Keratinocyte (primary cell): ENCODE data around the gene HRH3. TPM values are rescaled to one million over a fixed set of nuclear protein-coding genes. Genes with fewer than 3 reads are reported as not detected.

Source experiments
- DNase-seq: peaks from one replicate; pipeline ENCODE4 v3.0.0-alpha.2; 2011; ENCODE audit warnings: low read depth, missing footprints, low spot score
- FAIRE-seq: peaks from 2 replicates; lab custom pipeline; 2011; peaks lifted over from hg19 to GRCh38; lab: Jason Lieb, UNC
- H2AFZ ChIP-seq: 2 replicates; pipeline ENCODE4 v1.6.0; 2012; ENCODE audit warnings: low read length, control low read depth, inconsistent platforms; ENCODE audit not compliant: control insufficient read depth
- H3K27ac ChIP-seq: 2 replicates; pipeline ENCODE4 v1.5.1; 2011; ENCODE audit warnings: low read length; ENCODE audit not compliant: control insufficient read depth, insufficient read depth
- H3K27me3 ChIP-seq: 3 replicates; pipeline ENCODE4 v1.6.0; 2011; ENCODE audit warnings: low read length; ENCODE audit not compliant: control insufficient read depth, insufficient read depth; ENCODE audit errors: extremely low read depth
- H3K36me3 ChIP-seq, 2 experiments: 2 replicates in 1 of 2; 3 replicates in 1 of 2; pipeline ENCODE4 v1.5.1; 2011; ENCODE audit warnings: low read length in 2 of 2, mild to moderate bottlenecking in 1 of 2; ENCODE audit not compliant: control insufficient read depth in 2 of 2, insufficient read depth in 2 of 2; ENCODE audit errors: extremely low read depth in 1 of 2
- H3K4me1 ChIP-seq: 3 replicates; pipeline ENCODE4 v1.5.1; 2011; ENCODE audit warnings: low read length; ENCODE audit not compliant: control insufficient read depth, insufficient read depth; ENCODE audit errors: extremely low read depth
- H3K4me2 ChIP-seq: 3 replicates; pipeline ENCODE4 v1.6.0; 2011; ENCODE audit warnings: low read depth, low read length; ENCODE audit not compliant: control insufficient read depth, insufficient read depth; ENCODE audit errors: extremely low read depth
- H3K4me3 ChIP-seq, 3 experiments: fragments of 200-600 bp in 1 of 3; sonication (generic) in 1 of 3; 2 replicates in 2 of 3; 3 replicates in 1 of 3; pipeline ENCODE4 v1.5.1; 2011 to 2016; ENCODE audit warnings: low read length in 3 of 3, mild to moderate bottlenecking in 3 of 3, control low read depth in 2 of 3, inconsistent platforms in 1 of 3, low read depth in 1 of 3, mixed read lengths in 1 of 3, mixed run types in 1 of 3, moderate library complexity in 1 of 3; ENCODE audit not compliant: control insufficient read depth in 2 of 3, insufficient read depth in 2 of 3; ENCODE audit errors: extremely low read depth in 1 of 3
- H3K79me2 ChIP-seq: 2 replicates; pipeline ENCODE4 v1.6.0; 2012; ENCODE audit warnings: low read length; ENCODE audit not compliant: control insufficient read depth, insufficient read depth
- H3K9ac ChIP-seq: 3 replicates; pipeline ENCODE4 v1.6.0; 2011; ENCODE audit warnings: low read length; ENCODE audit not compliant: control insufficient read depth, insufficient read depth; ENCODE audit errors: extremely low read depth
- H3K9me1 ChIP-seq: 3 replicates; pipeline ENCODE4 v1.6.0; 2011; ENCODE audit warnings: low read length; ENCODE audit not compliant: control insufficient read depth, insufficient read depth; ENCODE audit errors: extremely low read depth
- H3K9me3 ChIP-seq: 2 replicates; pipeline ENCODE4 v1.5.1; 2012; ENCODE audit warnings: low read depth, low read length; ENCODE audit not compliant: control insufficient read depth
- H4K20me1 ChIP-seq: 3 replicates; pipeline ENCODE4 v1.6.0; 2011; ENCODE audit warnings: low read length; ENCODE audit not compliant: control insufficient read depth, insufficient read depth; ENCODE audit errors: extremely low read depth
- EZH2 ChIP-seq: IDR thresholded peaks from one replicate; pipeline ENCODE4 v1.6.1; 2012; ENCODE audit warnings: inconsistent platforms, mild to moderate bottlenecking, low read length, moderate library complexity
- dilution Hi-C: fragments of 300-500 bp; cut with MboI; formaldehyde crosslinking; loops from one replicate; pipeline ENCODE4 v1.7.0; 2020; ENCODE audit warnings: low sequenced_read_pairs; ENCODE audit not compliant: extremely low pct_ligation_motif_present
- polyA plus RNA-seq, 5 experiments: library from polyadenylated mRNA; depleted of rRNA in 3 of 5; stranded (reverse) in 3 of 5; stranded (forward) in 1 of 5; unstranded in 1 of 5; fragments of >200 nt; gene quantifications; 1 replicate in 1 of 5; 2 replicates in 3 of 5; 3 replicates in 1 of 5; pipeline versions ENCODE4 v1.2.1 to v1.2.3, GENCODE V29; 2011 to 2012; ENCODE audit warnings: missing spikeins in 2 of 5, low read depth in 1 of 5, low replicate concordance in 1 of 5
- TF ChIP-seq, protein P1 (sequence below), 3 experiments: IDR thresholded peaks in 1 of 3; conservative IDR thresholded peaks in 1 of 3; optimal IDR thresholded peaks in 1 of 3; 2 replicates in 2 of 3; 3 replicates in 1 of 3; pipeline versions ENCODE3 to v1.5.1; 2011; ENCODE audit warnings: low read length in 3 of 3, mild to moderate bottlenecking in 3 of 3, moderate library complexity in 2 of 3, control low read depth in 1 of 3, inconsistent platforms in 1 of 3; ENCODE audit not compliant: insufficient read depth in 2 of 3; ENCODE audit errors: extremely low read depth in 1 of 3

The HRH3 gene
- polyA plus RNA-seq, 1 donor (not counting 4 experiments of a cell fraction or from before 2014, with no cell fraction given) = not detected

DNA sequence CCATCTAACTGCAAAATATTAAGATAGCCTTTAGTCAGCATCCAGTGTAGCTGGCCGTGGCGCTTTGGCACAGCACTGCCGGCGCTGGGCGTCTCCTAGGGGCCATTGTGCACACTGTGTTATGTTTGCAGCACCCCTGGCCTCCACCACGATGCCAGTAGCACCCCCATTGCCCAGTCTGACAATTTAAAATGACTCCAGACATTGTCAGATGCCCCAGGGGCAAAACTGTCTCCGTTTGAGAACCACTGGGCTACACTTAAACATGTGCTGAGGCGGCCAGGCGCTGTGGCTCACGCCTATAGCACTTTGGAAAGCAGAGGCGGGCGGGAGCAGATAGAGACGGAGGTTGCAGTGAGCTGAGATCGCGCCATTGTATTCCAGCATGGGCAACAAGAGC is 43.2 kb downstream of the HRH3 start:
- TF ChIP-seq, protein P1, sequence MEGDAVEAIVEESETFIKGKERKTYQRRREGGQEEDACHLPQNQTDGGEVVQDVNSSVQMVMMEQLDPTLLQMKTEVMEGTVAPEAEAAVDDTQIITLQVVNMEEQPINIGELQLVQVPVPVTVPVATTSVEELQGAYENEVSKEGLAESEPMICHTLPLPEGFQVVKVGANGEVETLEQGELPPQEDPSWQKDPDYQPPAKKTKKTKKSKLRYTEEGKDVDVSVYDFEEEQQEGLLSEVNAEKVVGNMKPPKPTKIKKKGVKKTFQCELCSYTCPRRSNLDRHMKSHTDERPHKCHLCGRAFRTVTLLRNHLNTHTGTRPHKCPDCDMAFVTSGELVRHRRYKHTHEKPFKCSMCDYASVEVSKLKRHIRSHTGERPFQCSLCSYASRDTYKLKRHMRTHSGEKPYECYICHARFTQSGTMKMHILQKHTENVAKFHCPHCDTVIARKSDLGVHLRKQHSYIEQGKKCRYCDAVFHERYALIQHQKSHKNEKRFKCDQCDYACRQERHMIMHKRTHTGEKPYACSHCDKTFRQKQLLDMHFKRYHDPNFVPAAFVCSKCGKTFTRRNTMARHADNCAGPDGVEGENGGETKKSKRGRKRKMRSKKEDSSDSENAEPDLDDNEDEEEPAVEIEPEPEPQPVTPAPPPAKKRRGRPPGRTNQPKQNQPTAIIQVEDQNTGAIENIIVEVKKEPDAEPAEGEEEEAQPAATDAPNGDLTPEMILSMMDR (optimal IDR thresholded peaks at IDR 0.05 in 1 of 3, IDR thresholded peaks at IDR 0.05 in 1 of 3, conservative IDR thresholded peaks at IDR 0.05 in 1 of 3; ENCODE audit: extremely low read depth in 1 of 3, insufficient read depth in 2 of 3, low read length in 3 of 3) = no peak
- no peak for TF ChIP-seq EZH2
- Histone ChIP-seq H3K4me1 (peaks cover 1% of the 10 kb centered on the region), H4K20me1 (no peaks in the 10 kb centered on the region), H3K9ac (no peak overlapping the region), H3K9me1 (no peaks in the 10 kb centered on the region), H3K27ac (no peak overlapping the region), H3K4me3 (no peak overlapping the region), H3K79me2 (no peaks in the 10 kb centered on the region), H3K9me3 (no peaks in the 10 kb centered on the region), H3K27me3 (no peaks in the 10 kb centered on the region), H3K4me2 (no peak overlapping the region), H3K36me3 (peaks cover 13 to 15% of the 10 kb centered on the region in 2 experiments), H2AFZ (no peak overlapping the region)
- FAIRE-seq (no peak), DNase-seq (no peak)
- dilution Hi-C loops = no loop called here

DNA sequence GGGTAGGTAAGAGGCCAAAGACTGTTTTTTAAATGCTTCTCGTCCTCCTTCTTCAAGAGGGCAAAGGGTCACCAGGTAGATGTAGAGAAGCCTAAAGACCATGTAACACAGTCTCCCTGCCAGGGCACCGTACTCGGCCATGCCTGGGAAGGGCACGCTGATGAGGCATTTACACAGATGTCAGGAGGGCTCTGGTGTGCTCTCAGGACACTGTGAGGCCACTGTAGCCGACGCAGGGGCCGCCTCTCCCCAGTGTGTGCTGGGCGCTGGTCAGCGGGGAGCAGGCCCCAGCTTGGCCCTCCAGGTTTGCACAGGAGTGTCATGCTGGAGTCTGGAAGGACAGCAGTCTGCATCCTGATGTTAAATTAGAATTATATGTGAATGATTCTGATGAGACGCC is 44.4 kb downstream of the HRH3 start:
- Histone ChIP-seq H3K36me3 (peaks cover 15% of the 10 kb centered on the region in 2 experiments), H4K20me1 (no peaks in the 10 kb centered on the region), H3K9me3 (no peaks in the 10 kb centered on the region), H3K4me2 (no peak overlapping the region), H3K27me3 (no peaks in the 10 kb centered on the region), H3K9me1 (no peaks in the 10 kb centered on the region), H3K9ac (no peak overlapping the region), H3K4me3 (no peak overlapping the region), H3K79me2 (no peaks in the 10 kb centered on the region), H2AFZ (no peak overlapping the region), H3K27ac (no peak overlapping the region), H3K4me1 (no peaks in the 10 kb centered on the region)
- dilution Hi-C loops = no loop called here
- FAIRE-seq = no peak
- DNase-seq = no peak
- TF ChIP-seq, protein P1 (optimal IDR thresholded peaks at IDR 0.05 in 1 of 3, IDR thresholded peaks at IDR 0.05 in 1 of 3, conservative IDR thresholded peaks at IDR 0.05 in 1 of 3; ENCODE audit: extremely low read depth in 1 of 3, insufficient read depth in 2 of 3, low read length in 3 of 3) = no peak
- no peak for TF ChIP-seq EZH2
